HepG2 (cell line): ENCODE data around the gene TDRD1. TPM values are rescaled to one million over a fixed set of nuclear protein-coding genes. Genes with fewer than 3 reads are reported as not detected.

Experiments
- ATAC-seq: fragments of 200-7000 bp; cut with Tn5 transposase; 3 replicates; pipeline ENCODE4 v1.9.1; 2020; ENCODE audit warnings: mild to moderate bottlenecking, moderate library complexity
- BruUV-seq: library from RNA; stranded (reverse); fragments of 400-500 nt; replicated peaks from 2 replicates; lab custom pipeline; 2021; lab: Mats Ljungman, UMichigan
- CTCF ChIA-PET: fragments of 300-600 bp; formaldehyde crosslinking; extraction: SDS; loops from one replicate; lab custom pipeline; 2021; ENCODE audit warnings: low total read pairs, inconsistent platforms, low intra/inter-chr PET ratio; lab: Yijun Ruan, JAX
- POLR2A ChIA-PET: fragments of 350-600 bp; sonication (Branson Sonifier 250); formaldehyde crosslinking; loops from one replicate; lab custom pipeline; 2020; ENCODE audit warnings: antibody characterized with exemption, inconsistent platforms; lab: Yijun Ruan, JAX
- DNase-seq: peaks from one replicate; pipeline ENCODE4 v3.0.0-alpha.2; 2015; ENCODE audit warnings: low spot score
- FAIRE-seq: peaks from 3 replicates; lab custom pipeline; 2011; peaks lifted over from hg19 to GRCh38; lab: Jason Lieb, UNC
- H2AFZ ChIP-seq: one replicate; pipeline ENCODE4 v1.6.1; 2011; ENCODE audit warnings: low read length, inconsistent platforms
- H3K27ac ChIP-seq: fragments of 300-600 bp; 3 replicates; pipeline ENCODE4 v1.8.0; 2011; ENCODE audit warnings: mixed run types, mild to moderate bottlenecking, mixed read lengths, low read length, inconsistent platforms; ENCODE audit not compliant: insufficient read depth; ENCODE audit errors: extremely low read length
- H3K27me3 ChIP-seq, 2 experiments: fragments of 200-600 bp in 1 of 2; 2 replicates in 1 of 2; 3 replicates in 1 of 2; pipeline versions ENCODE4 v1.6.0 to v1.8.0; 2011; ENCODE audit warnings: low read length in 2 of 2, mild to moderate bottlenecking in 2 of 2, moderate library complexity in 2 of 2, inconsistent platforms in 1 of 2; ENCODE audit not compliant: insufficient read depth in 2 of 2, control insufficient read depth in 1 of 2
- H3K36me3 ChIP-seq, 2 experiments: fragments of 200-600 bp in 1 of 2; replicated peaks in 1 of 2; 2 replicates in 1 of 2; 3 replicates in 1 of 2; pipeline versions ENCODE4 v1.5.1 to v1.8.0; 2011; ENCODE audit warnings: low read length in 2 of 2, inconsistent platforms in 1 of 2; ENCODE audit not compliant: insufficient read depth in 2 of 2, control insufficient read depth in 1 of 2
- H3K4me1 ChIP-seq: 2 replicates; pipeline ENCODE4 v1.5.1; 2012; ENCODE audit warnings: low read length, inconsistent platforms; ENCODE audit not compliant: insufficient read depth
- H3K4me2 ChIP-seq: 2 replicates; pipeline ENCODE4 v1.6.0; 2011; ENCODE audit warnings: low read depth, low read length, inconsistent platforms
- H3K4me3 ChIP-seq, 3 experiments: fragments of 200-600 bp in 1 of 3; sonication (generic), shearing (Covaris generic) in 1 of 3; replicated peaks in 1 of 3; 2 replicates each; pipeline ENCODE4 v1.5.1; 2011 to 2016; ENCODE audit warnings: low read length in 3 of 3, inconsistent platforms in 2 of 3, low read depth in 2 of 3, mild to moderate bottlenecking in 2 of 3, control low read depth in 1 of 3, mixed read lengths in 1 of 3; ENCODE audit not compliant: insufficient read depth in 1 of 3
- H3K79me2 ChIP-seq: one replicate; pipeline ENCODE4 v1.6.1; 2011; ENCODE audit warnings: low read length, inconsistent platforms; ENCODE audit not compliant: insufficient read depth
- H3K9ac ChIP-seq: 2 replicates; pipeline ENCODE4 v1.6.0; 2011; ENCODE audit warnings: mild to moderate bottlenecking, low read depth, low read length, inconsistent platforms; ENCODE audit not compliant: insufficient read depth
- H3K9me3 ChIP-seq: 2 replicates; pipeline ENCODE4 v1.5.1; 2012; ENCODE audit warnings: mild to moderate bottlenecking, low read length
- H4K20me1 ChIP-seq: 2 replicates; pipeline ENCODE4 v1.6.0; 2011; ENCODE audit warnings: inconsistent platforms, mild to moderate bottlenecking, low read length, moderate library complexity; ENCODE audit not compliant: insufficient read depth
- DPF2 ChIP-seq: sonication (generic); formaldehyde crosslinking; IDR thresholded peaks from 2 replicates; pipeline ENCODE4 v1.4.0; 2020; ENCODE audit warnings: mild to moderate bottlenecking, low read depth, missing genetic modification reagents, borderline replicate concordance
- KAT8 ChIP-seq: IDR thresholded peaks from 2 replicates; pipeline ENCODE4 v1.6.1; 2016; ENCODE audit warnings: missing genetic modification reagents, missing compliant biosample characterization
- SIX4 ChIP-seq: sonication (generic); formaldehyde crosslinking; IDR thresholded peaks from 2 replicates; pipeline ENCODE4 v1.4.0; 2020; ENCODE audit warnings: missing genetic modification reagents
- ZNF350 ChIP-seq: sonication (generic); formaldehyde crosslinking; IDR thresholded peaks from 2 replicates; pipeline ENCODE4 v1.4.0; 2020; ENCODE audit warnings: mild to moderate bottlenecking, low read depth, missing genetic modification reagents, borderline replicate concordance
- ZNF768 ChIP-seq: sonication (generic); formaldehyde crosslinking; IDR thresholded peaks from 2 replicates; pipeline ENCODE4 v1.4.0; 2020; ENCODE audit warnings: missing genetic modification reagents
- WGBS: methylation state at CpG from one replicate; pipeline ENCODE4 v1.1.6; 2017; ENCODE audit warnings: low lambda C conversion rate; 5-methylcytosine and 5-hydroxymethylcytosine counted together
- in situ Hi-C: cut with HindIII; loops from 2 replicates; pipeline ENCODE4 v1.10.0; 2017; ENCODE audit warnings: low pct_unique_long_range_greater_than_20kb; ENCODE audit not compliant: extremely low pct_ligation_motif_present
- intact Hi-C: fragments of 100-400 bp; cut with micrococcal nuclease; formaldehyde crosslinking; loops from one replicate; pipeline ENCODE4 v1.10.0; 2022; ENCODE audit not compliant: unreplicated experiment
- polyA plus RNA-seq, 8 experiments: library from polyadenylated mRNA; depleted of rRNA in 3 of 8; stranded (reverse) in 7 of 8; unstranded in 1 of 8; fragments of >200 nt; fragmentation: Illumina TruSeq in 4 of 8; extraction: Trizol in 4 of 8; gene quantifications; 2 replicates each; pipeline versions ENCODE4 v1.2.1 to v1.2.3, GENCODE V29; 2011 to 2016; ENCODE audit warnings: low read depth in 4 of 8, missing spikeins in 1 of 8, mixed read lengths in 1 of 8; ENCODE audit not compliant: insufficient read depth in 1 of 8
- total RNA-seq, 5 experiments: library from RNA; depleted of rRNA; stranded (reverse); fragments of >200 nt; fragmentation: Illumina TruSeq; extraction: Trizol; gene quantifications; 2 replicates each; pipeline ENCODE4 v1.2.3, GENCODE V29; 2016; ENCODE audit warnings: low read depth in 1 of 5
- TF ChIP-seq, protein P1 (sequence below): sonication (generic); formaldehyde crosslinking; IDR thresholded peaks from 2 replicates; pipeline ENCODE4 v1.4.0; 2020; ENCODE audit warnings: missing genetic modification reagents, borderline replicate concordance

Gene TDRD1
- total and polyA plus RNA-seq, 2 of the 13 experiments (the other 11 are each of a cell fraction or from before 2014, with no cell fraction given): not detected

DNA sequence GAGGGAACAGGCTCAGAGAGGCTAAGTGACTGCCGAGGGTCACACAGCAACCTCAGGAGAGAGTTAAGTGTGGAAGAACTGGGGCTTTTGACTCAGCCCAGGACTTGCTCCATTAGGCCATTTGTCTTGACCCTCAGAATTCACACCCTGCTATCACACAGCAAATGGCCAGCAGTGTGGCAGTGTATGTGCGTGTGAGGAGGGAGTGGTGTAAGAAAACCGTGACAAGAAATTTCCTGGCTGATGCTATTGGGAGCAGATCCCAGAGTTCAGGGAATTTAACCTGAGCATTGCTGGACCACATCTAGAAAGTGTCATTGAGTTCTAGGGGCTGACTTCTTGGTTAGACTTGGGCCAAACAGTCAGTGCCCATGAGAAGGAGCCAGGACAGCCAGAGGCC is 78.3 kb downstream of the TDRD1 start:
- no peaks in the 10 kb centered on the region for H3K79me2 ChIP-seq
- intact Hi-C loops (no loop called here), in situ Hi-C loops (no loop called here)
- H3K27me3 ChIP-seq: peaks cover 0 to 4% of the 10 kb centered on the region in 2 experiments; a peak in 1 of 5 replicates
- ChIA-PET CTCF (no interaction called here), POLR2A (no interaction called here)
- DNase-seq: no peak
- no peak overlapping the region for H3K4me2 ChIP-seq
- no peaks in the 10 kb centered on the region for H4K20me1 ChIP-seq
- no peak overlapping the region for H3K9ac ChIP-seq
- no peak for FAIRE-seq
- TF ChIP-seq ZNF350 (no peak), ZNF768 (peak; percentile 69; the same call in 1 of the 2 replicates)
- H2AFZ ChIP-seq: no peak overlapping the region
- no peaks in the 10 kb centered on the region for H3K36me3 ChIP-seq
- no peak overlapping the region for H3K27ac ChIP-seq
- ATAC-seq: no peak
- H3K4me1 ChIP-seq: no peaks in the 10 kb centered on the region
- WGBS: 31% methylated on average over 3 of the region's 3 CpGs
- H3K9me3 ChIP-seq: no peaks in the 10 kb centered on the region
- no TSS peak for BruUV-seq
- no peak overlapping the region for H3K4me3 ChIP-seq

DNA sequence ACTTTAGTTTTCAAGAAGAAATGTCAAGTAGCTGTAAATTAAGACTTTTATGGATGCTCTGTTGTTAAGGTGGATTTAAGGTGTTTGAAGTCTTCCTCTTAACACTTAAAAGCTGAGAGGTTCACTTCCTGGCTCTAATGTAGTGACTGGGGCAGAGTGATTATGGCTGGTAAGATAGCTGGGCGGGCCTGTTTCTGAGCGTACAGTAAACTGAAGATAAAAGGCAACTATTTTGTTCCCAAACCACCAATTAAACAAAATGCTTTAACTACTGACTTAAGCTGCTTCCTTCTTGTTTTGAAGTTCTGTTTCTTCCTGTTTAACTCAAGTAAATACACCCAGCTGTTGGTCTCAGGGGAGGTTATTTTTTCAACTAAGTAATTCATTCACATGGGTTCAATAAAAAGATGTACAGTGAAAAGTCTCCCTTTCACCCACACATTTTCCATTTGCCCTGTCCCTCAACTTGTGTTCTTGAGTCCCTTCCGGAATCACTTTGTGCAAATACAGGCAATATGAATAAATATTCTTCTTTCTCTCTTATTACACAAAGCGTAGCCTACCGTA is 79.2 kb downstream of the TDRD1 start:
- in situ Hi-C loops (no loop called here), intact Hi-C loops (no loop called here)
- POLR2A ChIA-PET: no interaction called here
- FAIRE-seq: no peak
- Histone ChIP-seq H3K27ac (no peak overlapping the region), H3K9ac (no peak overlapping the region), H3K36me3 (no peaks in the 10 kb centered on the region), H3K27me3 (peaks cover 0 to 4% of the 10 kb centered on the region in 2 experiments; a peak in 1 of 5 replicates), H3K4me3 (no peak overlapping the region), H3K4me2 (no peak overlapping the region), H4K20me1 (no peaks in the 10 kb centered on the region), H3K4me1 (no peaks in the 10 kb centered on the region), H3K9me3 (no peaks in the 10 kb centered on the region), H3K79me2 (no peaks in the 10 kb centered on the region), H2AFZ (no peak overlapping the region)
- ATAC-seq: no peak
- BruUV-seq: no TSS peak
- 21% methylated on average over 5 of the region's 5 CpGs for WGBS
- CTCF ChIA-PET: no interaction called here
- DNase-seq: no peak
- TF ChIP-seq SIX4 (no peak), DPF2 (CRISPR knock-in tag) (no peak), KAT8 (CRISPR knock-in tag) (no peak)
- TF ChIP-seq, protein P1, sequence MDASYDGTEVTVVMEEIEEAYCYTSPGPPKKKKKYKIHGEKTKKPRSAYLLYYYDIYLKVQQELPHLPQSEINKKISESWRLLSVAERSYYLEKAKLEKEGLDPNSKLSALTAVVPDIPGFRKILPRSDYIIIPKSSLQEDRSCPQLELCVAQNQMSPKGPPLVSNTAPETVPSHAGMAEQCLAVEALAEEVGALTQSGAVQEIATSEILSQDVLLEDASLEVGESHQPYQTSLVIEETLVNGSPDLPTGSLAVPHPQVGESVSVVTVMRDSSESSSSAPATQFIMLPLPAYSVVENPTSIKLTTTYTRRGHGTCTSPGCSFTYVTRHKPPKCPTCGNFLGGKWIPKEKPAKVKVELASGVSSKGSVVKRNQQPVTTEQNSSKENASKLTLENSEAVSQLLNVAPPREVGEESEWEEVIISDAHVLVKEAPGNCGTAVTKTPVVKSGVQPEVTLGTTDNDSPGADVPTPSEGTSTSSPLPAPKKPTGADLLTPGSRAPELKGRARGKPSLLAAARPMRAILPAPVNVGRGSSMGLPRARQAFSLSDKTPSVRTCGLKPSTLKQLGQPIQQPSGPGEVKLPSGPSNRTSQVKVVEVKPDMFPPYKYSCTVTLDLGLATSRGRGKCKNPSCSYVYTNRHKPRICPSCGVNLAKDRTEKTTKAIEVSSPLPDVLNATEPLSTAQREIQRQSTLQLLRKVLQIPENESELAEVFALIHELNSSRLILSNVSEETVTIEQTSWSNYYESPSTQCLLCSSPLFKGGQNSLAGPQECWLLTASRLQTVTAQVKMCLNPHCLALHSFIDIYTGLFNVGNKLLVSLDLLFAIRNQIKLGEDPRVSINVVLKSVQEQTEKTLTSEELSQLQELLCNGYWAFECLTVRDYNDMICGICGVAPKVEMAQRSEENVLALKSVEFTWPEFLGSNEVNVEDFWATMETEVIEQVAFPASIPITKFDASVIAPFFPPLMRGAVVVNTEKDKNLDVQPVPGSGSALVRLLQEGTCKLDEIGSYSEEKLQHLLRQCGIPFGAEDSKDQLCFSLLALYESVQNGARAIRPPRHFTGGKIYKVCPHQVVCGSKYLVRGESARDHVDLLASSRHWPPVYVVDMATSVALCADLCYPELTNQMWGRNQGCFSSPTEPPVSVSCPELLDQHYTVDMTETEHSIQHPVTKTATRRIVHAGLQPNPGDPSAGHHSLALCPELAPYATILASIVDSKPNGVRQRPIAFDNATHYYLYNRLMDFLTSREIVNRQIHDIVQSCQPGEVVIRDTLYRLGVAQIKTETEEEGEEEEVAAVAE: no peak
